Left cardiac atrium (tissue), 4 donors: ENCODE data around the gene MAGI1. TPM values are rescaled to one million over a fixed set of nuclear protein-coding genes. Genes with fewer than 3 reads are reported as not detected.
"Not testable (repeated sequence)": the region's sequence is repeated elsewhere in the genome, so short reads cannot be mapped to it uniquely, and the experiment has no call there.

Experiments
- ATAC-seq, 2 donors: fragments of 200-7000 bp; cut with Tn5 transposase; one replicate each; pipeline ENCODE4 v1.9.1; 2020; ENCODE audit warnings: mild to moderate bottlenecking in 2 of 2, moderate library complexity in 2 of 2
- DNase-seq: peaks from one replicate; pipeline ENCODE4 v3.0.0-alpha.2; 2020
- intact Hi-C, 2 donors: fragments of 100-400 bp; cut with DNase I; formaldehyde crosslinking; loops; one replicate each; pipeline versions ENCODE4 v1.14.1 to v1.15.1; 2022 to 2023
- total RNA-seq, 2 donors: library from RNA; stranded (reverse); fragmentation: NEBNext Ultra II Directional; extraction: Animal tissue kit (Norgen Biotek cat#: 25700); gene quantifications; one replicate each; pipeline ENCODE4 v1.2.1, GENCODE V29; 2021
- donor health status: DM: no; HTN: yes; CAD: no.
- donor health status: DM: no; HTN: yes; CAD: no; lungs with severe emphysema.
- donor health status: DM: yes; HTN: yes; CAD: no.
- donor health status: Dilated cardiomyopathy.

Gene MAGI1
- total RNA-seq, 2 donors from 2014 or later = 27.7 to 30.0 TPM

- intact Hi-C loops = no loop called here
- DNase-seq = no peak
- ATAC-seq = no peak
These were observed 164.8 kb downstream of the MAGI1 start for GRCh38 chr3:65873869-65874268.

- ATAC-seq = peak; percentile 50 to 53
- peak; percentile 18 for DNase-seq
- intact Hi-C loops = no loop called here
These were observed 165.7 kb downstream of the MAGI1 start for GRCh38 chr3:65873028-65873427.

DNA sequence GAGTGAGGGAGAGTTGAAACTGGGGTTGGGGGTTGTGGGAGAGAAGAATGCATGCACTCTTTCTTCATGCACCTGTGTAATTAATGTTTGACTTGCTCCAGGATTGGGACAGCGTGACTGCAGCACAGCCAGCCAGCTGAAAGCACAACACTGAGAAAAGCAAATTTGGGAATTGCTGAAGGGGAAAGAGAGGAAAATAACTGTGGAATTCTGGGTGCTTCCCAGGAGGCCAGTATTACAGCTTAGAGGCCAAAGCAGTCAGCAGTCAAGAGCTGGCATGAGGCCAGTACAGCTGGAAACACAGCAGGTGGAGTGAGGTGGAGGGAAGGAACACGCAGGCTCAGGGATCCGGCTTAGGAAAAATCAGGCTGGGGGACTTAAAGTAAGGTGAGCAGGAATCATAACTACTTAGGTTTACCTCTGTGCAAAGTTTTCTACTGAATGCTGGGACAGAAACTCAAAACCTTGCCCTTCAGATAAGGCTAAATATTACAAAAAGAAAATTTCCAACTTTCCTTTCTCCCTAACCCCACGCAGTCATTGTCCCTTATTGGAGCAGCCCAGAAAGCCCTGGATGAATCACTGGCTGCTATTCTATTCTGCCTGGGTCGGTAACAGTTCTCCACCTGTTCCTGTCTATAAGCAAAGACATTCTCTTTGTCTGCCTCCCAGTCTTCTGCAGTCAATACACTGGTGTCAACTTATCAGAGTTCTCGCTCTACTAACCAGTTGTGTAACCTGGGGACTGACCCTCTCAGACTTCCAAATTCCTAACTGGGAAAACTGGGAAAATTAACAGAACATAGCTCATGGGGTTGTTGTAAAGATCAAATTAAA is 167.2 kb downstream of the MAGI1 start:
- peak; percentile 44 for DNase-seq
- intact Hi-C loops = no loop called here
- peak in 1 of 2 donors; percentile 55 for ATAC-seq

DNA sequence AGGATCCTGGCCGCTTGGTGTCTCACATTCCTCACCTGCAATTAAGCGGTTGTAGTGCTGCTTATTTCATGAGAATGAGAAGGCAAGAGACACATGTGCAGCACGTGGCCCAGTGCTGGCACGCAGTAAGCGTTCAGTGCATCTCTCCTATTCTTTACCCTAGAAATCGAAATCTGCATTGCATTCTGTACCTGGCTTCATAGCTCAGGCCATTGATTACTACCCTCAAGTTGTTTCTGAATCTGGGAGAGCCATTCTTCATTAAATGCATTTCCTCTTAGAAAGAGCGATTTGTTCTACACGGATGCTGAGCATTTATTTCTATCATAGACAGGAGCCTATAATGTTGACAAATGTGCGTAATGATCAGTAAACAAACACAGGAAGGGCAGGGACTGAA is 168.9 kb downstream of the MAGI1 start:
- no peak for DNase-seq
- ATAC-seq = no peak
- intact Hi-C loops = no loop called here

DNA sequence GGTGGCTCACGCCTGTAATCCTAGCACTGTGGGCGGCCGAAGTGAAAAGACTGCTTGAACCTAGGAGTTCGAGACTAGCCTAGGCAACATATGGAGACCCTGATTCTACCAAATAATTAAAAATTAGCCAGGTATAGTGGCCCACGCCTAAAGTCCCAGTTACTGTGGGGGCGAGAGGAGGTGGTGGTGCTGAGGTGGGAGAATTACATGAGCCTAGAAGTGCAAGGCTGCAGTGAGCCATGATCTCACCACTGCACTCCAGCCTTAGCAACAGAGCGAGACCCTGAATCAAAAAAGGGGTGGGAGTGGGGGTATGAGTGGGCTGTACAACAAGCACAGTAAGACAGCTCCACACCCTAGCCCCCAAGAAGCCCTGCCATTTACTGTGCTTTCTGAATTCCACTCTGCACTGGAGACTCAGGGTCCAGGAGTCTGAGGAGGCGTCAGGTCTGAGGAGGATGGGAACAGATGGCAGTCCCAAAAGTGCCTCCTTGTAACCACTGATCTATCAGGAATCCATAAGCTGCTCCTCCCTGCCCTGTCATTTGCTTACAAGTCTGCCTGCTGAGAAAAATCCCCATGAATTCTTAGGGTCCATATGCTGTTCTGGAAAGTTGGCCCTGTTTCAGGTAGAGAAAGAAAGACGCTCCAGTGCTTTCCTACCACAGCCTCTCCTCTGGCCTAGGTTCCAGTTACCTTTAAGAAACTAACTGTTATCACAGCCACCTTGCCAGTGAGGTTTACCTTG is 171.1 kb downstream of the MAGI1 start:
- no peak for DNase-seq
- no peak for ATAC-seq
- intact Hi-C loops = no loop called here

DNA sequence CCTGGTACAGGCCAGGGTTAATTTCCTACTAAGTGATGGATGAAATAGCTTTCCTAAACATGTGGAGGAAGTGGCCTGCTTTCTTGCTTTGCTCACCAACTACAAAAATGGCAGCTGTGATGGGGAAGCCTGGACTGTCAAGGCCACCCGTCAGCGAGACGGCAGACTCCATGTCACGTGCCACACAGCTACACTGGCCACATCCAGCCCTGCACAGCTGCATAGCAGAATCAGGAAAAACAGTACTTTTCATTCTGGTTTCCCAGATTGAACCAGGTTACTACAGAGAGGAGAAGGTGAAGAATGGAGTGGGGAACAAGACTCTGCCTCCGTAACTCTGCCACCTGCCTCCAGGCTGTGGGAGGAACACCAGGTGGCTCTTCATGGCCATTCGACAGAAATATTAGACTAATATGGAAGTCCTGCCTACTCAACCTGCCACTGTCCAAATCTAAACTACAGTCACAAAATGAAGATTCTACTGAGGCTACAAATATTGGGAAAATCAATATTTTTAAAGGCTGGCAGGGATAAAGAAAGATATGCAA is 174.3 kb downstream of the MAGI1 start:
- intact Hi-C loops = no loop called here
- no peak for ATAC-seq

DNA sequence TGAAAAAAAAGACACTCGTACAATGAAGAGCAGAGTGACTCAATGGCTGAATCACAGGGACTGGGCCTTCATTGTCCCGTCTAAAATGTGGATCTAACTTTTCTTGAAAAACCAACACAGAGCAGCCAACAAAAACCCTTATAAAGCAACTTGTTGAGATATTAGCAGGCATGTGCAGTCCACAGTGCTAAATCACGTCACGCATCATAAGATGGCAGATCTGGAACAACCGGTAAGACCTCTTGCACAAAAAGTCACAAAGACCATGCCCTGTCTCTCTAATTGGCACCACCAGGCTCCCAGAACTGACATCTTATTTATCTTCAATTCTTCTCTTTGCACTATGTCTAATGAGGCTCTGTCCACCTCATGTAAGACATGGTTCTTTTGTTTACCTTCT is 177.0 kb downstream of the MAGI1 start:
- no peak for DNase-seq
- no peak for ATAC-seq
- intact Hi-C loops = no loop called here

More for the DNA sequence above, 174.3 kb downstream of the MAGI1 start:
- DNase-seq = no peak

GRCh38 chr3:65859612-65860011 is 179.1 kb downstream of the MAGI1 start:
- ATAC-seq, DNase-seq, intact Hi-C loops: not testable (repeated sequence)

GRCh38 chr3:65858749-65859148 is 180.0 kb downstream of the MAGI1 start:
- ATAC-seq = no peak
- DNase-seq = no peak
- intact Hi-C loops = no loop called here

GRCh38 chr3:65857327-65857726 is 181.4 kb downstream of the MAGI1 start:
- ATAC-seq = no peak
- intact Hi-C loops = no loop called here

DNA sequence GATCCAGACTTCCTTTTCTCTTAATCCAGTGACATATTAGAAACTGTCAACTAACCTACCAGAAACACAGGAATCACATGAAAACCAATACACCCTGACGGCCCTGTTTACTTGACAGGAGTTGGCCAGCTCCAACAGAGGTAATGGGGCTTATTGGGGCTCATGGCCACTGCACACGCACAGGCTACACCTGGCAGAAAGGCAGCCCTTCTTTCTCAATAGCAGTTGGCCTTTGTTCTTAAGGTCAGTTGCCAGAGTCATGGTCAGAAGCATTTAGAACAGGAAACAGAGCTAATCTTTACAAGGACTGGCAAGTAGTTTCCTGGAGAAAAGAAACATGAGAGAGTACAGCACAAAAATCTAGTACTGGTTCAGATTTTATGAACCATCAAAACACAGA is 181.8 kb downstream of the MAGI1 start:
- DNase-seq (no peak), ATAC-seq (no peak)
- intact Hi-C loops = no loop called here

More at GRCh38 chr3:65857327-65857726, 181.4 kb downstream of the MAGI1 start:
- no peak for DNase-seq

- DNase-seq = no peak
- ATAC-seq = no peak
- intact Hi-C loops = no loop called here
These were observed 183.2 kb downstream of the MAGI1 start for GRCh38 chr3:65855370-65856100.

- intact Hi-C loops = no loop called here
- DNase-seq = no peak
- ATAC-seq = no peak
These were observed 184.0 kb downstream of the MAGI1 start for GRCh38 chr3:65854606-65855304.

DNA sequence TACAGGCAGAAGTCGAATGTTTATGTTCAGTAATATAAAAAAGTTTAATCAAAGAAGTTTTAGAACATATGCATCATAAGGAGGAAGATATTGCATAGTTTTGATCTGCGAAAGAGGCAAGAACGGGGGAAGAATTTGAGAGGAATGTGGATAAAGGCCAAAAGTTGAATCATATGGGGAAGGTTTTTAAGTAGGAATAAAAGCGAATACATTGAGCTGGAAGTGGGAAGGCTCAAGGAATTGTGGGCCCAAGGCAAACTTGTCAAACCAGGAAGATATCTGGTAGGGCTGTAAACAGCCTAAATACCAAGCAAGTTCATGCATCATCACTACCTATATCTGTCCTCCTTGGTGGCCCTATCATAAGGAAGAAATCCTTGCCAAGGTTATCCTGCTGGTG is 186.9 kb downstream of the MAGI1 start:
- intact Hi-C loops = no loop called here
- no peak for ATAC-seq

GRCh38 chr3:65850261-65850660 is 188.5 kb downstream of the MAGI1 start:
- intact Hi-C loops = no loop called here
- no peak for DNase-seq
- ATAC-seq = no peak

More for the DNA sequence above, 186.9 kb downstream of the MAGI1 start:
- DNase-seq = no peak

- DNase-seq (no peak), ATAC-seq (no peak)
- intact Hi-C loops = no loop called here
These were observed 190.7 kb downstream of the MAGI1 start for GRCh38 chr3:65848024-65848423.

DNA sequence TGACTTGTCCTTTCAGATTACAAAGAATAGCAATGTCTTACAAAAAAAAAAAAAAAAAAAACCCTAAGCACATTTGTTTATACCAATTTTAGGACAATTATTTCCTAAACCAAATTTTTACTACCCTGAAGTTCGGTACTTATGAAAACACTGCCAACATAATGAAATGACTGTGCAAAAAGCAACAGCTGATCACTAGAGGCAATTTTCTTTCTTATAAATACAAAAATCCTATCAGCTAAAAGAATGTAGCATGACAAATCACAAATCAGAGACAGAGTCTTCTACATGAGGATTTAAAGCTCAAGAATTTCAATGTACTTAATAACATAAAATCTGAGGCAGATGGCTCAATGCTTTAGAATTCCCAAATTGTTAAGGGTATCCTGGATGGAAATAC is 191.8 kb downstream of the MAGI1 start:
- ATAC-seq (no peak), DNase-seq (no peak)
- intact Hi-C loops = no loop called here

DNA sequence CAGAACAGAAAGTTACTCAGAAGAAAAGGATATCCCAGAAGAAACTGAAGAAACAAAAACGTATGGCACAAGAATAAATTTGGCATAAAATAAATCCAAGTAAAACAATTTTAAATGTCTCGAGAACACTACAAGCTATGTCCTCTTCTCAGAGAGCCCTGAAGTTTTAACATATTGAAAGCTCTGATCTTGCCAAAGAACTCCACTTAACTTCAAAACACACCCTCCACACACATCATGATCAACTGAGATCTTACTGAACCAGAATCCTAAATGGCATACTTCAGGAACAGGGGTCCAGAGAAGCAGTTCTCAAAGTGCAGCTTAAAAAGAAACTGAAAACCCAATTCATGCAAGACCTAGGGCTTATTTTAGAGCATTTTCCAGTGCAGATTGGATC is 194.3 kb downstream of the MAGI1 start:
- DNase-seq = no peak
- ATAC-seq = no peak
- intact Hi-C loops = no loop called here

DNA sequence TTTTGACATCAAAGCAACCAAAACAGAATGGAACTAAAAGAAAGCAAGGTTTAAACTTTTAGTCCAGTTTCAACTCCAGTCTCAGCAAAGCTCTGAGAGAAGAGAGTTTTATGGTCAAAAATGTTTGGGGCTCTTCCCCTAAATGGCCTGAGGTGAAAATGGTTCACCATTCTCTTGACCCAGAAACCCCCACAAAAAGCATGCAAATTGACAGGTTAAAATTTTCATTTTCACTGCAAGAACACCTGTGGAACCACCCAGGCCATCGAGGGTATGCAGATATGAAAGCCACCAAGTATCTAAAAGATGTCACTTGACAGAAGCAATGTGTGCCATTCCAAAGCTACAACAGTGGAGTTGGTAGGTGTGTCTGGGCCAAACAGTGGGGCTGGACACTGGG is 195.0 kb downstream of the MAGI1 start:
- intact Hi-C loops = no loop called here
- ATAC-seq (no peak), DNase-seq (no peak)
